Stimulated activated CD8-positive, alpha-beta memory T cell treated with anti-CD3 and anti-CD28 coated beads, Interleukin-12 subunit alpha, Interleukin-12 subunit beta, amount 100 ng/mL, for 1 hour (primary cell): ENCODE data around the gene STK32C.
"Not testable (repeated sequence)": the region's sequence is repeated elsewhere in the genome, so short reads cannot be mapped to it uniquely, and the experiment has no call there.

Source experiments
- DNase-seq: peaks from one replicate; pipeline ENCODE4 v3.0.0-alpha.2; 2020; ENCODE audit warnings: low read depth

STK32C gene

DNA sequence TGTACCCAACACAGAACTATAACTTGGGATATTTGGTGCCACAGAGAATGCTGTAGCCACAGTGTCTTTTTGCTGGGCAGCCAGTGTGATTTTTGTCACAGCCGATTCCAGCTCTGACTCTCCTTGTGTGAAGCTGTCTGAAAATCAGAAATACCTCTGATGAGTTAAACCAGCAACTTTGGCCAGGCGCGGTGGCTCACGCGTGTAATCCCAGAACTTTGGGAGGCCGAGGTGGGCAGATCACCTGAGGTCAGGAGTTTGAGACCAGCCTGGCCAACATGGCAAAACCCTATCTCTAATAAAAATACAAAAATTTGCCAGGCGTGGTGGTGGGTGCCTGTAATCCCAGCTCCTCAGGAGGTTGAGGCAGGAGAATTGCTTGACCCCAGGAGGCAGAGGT lies 30.1 kb upstream of the STK32C start:
- DNase-seq, result not testable (repeated sequence)

DNA sequence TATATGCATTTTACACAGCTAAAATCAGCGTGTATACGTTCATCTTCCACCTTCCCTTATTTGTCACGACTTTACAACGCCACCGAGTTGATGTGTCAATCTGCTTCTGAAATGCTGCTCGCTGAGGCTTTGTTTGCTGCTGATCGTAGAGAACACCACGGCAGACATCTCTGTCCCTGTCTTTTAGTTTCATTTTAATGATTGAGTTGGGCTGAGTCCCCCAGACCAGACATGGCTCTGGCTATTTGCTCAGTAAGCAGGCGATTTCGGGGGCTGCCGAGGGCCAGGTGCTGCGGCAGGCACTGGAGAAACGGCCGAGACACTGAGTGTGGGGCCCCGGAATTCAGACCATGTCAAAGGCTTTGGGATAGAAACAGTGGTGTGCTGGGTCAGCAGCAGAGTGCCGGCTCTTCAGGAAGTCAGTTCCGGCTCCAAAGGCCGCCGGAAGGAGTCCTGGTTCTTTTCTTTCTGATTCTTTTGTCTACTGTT lies 29.2 kb upstream of the STK32C start:
- no peak for DNase-seq

DNA sequence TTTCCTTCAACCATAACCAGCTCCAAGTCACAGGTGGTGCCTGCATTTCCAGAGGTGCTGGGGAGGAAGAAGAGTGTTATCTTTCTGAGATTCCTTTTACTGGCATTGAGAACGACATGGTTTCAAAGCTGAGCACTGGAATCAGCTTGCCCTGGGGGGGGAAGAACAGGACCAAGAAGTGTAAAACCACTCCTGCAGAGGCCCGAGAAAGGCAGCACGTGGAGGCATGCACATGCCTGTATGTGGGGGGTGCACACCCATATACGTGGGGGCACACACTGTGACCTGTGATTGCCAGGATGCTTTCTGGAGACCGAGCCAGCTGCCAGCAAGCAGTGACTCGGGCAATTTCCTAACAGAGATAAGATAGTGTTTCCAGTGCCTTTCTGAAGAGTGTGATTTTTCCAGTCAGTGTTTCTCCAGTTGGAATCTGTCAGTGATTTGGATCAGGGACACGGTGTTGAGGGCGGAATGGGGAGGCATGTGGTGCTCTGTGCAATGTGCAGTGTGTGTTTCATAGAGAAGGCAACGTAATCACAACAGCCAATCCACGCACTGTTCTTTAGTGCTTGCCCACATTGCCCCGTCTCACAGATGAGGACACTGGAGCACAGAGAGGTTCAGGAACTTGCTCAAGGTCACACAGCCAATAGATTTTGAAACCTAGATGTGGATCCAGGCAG lies 28.5 kb upstream of the STK32C start:
- no peak for DNase-seq

DNA sequence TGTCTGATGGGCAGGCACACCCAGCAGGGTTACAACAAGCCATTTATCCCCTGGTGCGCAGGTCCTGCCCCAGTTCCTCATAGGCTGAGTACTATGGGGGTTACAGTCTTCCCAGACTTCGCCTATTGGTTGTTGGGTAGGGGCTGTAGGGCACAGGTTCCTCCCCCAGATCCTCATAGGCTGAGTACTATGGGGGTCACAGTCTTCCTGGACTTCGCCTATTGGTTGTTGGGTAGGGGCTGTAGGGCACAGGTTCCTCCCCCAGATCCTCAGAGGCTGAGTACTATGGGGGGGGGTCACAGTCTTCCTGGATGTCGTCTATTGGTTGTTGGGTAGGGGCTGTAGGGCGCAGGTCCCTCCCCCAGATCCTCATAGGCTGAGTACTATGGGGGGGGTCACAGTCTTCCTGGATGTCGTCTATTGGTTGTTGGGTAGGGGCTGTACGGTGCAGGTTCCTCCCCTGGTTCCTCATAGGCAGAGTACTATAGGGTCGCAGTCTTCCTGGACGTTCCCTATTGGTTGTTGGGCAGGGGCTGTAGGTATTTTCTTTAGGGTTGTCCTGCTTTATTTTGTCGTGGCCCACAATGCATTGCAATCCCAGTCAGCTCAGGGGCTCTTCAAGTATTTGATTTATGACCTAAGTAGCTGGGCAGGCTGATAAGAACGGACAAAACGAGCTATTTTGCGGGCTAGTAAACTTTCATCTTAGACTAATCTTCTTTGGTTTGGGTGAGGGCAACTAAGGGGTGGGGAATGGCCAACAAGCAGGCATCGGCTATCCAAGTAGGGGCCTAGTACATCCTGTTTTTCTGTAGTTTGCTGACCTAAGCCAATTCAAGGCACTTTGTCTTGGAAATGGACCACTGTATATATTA lies 27.7 kb upstream of the STK32C start:
- DNase-seq, result peak; percentile 13

DNA sequence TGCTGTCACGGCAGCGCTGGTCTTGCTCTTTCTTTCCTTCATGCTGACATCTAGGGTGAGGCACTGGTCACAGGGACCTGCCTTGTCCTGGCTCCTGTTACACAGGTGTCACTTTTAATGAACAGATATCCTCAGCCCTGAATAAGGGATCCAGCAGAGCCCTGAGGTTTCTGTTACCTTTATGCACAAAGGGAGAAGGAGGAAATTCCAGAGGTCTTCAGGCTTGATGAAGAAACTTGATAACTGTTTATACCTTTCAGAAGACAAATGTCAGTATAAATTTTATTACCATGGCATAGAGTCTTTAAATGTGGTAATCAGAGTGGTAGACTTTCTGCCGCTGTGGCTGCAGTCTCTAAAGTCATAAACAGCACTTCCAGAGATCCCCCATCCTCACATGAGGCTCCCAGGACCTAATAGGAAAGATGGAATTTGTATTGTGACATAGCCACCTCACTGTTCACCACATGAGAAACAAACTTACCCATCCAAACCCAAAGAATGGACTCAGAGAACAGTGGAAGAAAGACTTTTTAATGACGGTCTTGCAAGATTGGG lies 27.0 kb upstream of the STK32C start:
- no peak for DNase-seq

DNA sequence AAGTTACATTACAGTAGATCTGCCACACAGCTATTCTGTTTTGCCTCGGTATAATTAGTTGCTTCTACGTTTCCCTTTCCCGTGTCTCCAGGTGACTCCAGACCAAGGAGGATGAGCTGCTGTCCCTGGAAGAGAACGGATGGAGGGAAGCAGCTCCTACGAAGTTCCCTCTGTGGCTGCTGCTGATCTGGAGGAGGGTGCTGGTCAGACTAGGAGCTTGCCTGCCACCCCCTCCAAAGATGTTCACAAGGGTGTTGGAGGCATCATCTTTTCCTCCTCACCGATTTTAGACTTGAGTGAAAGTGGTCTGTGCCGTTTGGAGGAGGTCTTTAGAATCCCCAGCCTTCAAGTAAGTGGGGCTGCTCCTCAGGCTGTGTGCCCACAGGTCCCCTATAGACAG lies 25.6 kb upstream of the STK32C start:
- no peak for DNase-seq

DNA sequence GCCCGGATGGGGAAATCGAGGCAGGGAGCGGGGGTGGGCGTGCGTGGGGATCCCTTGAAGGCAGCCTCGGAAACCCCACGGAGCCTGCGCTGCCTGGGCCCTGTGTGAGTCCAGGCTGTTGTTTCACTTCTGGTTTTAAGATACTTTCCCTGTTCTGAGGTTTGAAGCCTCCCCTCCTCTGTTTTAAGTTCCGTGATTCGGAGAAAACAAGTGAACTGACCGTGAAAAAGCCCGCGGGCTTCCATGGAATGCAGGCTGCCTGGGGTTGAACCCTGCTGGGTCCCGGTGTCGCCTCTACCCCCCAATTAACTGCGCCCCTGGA lies 24.6 kb upstream of the STK32C start:
- DNase-seq, result no peak

DNA sequence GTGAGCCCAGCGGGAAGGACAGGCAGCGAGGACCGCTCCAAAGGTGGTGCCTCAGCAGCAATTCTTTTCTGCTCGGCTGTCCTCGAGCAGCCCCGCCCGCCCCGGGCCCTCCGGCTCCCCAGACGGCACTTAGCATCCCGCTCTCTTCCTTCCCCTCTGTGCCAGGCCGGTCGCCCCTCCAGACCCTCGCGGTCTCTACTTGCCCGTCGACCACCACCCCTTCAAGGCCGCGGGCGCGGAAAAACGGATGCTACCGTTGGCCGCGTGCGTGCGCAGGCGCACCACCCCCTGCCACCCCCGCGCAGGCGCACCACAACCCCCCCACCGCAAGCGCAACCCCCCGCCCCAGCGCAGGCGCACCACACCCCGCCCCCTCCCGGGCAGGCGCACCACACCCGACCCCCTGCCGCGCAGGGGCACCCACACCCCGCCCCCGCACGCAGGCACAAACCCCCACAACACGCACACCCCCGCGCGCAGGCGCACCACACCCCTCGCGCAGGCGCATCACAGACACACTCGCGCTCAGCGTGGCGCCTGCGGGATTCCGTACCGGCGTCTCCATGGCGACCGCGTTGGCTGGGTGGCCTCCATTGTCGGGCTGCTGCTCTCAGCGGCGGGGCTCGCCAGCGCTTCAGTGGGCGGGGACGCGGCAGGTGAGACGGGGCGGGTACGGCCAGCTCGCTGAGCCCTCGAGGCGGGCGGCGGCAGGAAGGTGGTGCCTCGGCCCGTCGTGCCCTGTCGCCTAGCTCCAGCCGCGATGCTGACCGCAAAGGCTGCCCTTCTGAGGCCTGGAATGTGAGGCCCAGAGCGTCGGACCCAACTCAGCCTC lies 24.1 kb upstream of the STK32C start, which contains the start of gene LRRC27:
Gene LRRC27 (plus strand): TSS at position 593 of the 832 bp plus-strand sequence. CDS start 1,332 bp downstream, outside the sequence.
- DNase-seq, result peak; percentile 100

DNA sequence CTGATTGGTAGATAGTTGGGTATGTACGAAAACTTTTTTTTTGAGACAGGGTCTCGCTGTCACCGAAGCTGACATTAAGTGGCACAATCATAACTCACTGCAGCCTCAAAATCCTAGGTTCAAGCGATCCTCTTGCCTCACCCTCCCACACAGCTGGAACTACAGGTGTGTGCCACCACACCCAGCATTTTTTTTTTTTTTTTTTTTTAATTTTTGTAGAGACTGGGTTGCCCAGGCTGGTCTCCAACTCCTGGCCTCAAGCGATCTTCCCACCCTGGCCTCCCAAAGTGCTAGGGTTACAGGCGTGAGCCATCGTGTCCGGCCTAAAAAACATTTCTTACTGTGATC lies 22.7 kb upstream of the STK32C start:
- DNase-seq, result no peak

DNA sequence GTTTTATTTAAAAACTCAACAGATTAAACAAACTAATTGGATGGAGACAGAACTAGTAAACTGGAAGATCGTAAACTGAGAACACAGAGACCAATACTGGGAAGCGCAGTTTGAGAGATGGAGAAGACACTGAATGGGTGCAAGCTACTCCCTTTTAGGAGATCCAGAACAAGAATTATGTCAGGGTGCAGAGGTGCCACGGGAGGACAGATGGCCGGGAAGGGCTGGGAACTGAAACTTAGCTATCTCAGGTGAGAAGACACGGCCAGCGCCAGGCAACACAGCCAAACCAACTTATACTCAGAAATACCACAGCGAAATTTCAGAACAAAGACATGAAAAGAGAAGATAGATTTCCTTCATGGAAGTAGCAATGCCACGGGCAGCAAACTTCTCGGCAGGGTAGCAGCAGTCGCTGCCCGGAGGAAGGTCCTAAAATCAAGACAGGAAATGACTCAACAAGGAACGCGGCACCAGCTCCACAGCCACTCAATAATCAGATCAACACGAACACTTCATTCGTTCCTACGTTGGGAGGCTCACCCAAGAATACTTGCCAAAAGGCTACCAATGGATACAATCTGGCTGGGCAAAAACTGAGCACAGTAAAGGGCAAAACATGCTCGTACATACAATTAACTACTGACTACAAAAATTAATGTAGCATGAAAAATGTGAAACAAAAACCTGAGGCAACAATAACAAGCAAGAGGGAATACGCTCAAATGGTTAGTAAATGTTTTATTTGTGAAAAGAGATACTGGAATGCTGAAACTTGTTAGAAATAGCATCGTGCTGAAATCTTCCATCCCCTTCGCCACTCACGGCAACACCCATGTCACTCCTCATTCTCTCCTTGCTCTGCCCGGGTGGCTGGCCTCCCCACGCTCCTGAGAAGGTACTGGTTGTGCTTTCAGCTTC lies 22.1 kb upstream of the STK32C start:
- DNase-seq, result peak; percentile 20

DNA sequence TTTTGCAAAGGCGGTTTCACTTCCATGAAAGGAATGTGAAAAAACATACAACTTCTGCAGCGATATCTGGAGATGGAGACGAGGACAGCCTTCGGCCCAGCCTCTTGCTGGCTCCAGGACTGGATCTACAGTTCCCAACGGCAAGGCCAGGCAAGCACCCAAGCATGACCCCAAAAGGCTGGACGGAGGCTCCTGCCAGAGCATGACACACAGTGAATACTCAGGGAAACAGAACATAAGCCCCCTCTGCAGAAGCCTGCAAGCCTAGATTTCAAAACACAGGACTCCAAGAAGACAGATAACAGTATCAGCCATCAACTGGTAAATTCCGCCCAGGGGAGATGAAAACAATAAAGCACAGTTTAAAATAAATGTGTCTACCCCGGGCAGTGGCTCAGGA lies 21.0 kb upstream of the STK32C start:
- no peak for DNase-seq

DNA sequence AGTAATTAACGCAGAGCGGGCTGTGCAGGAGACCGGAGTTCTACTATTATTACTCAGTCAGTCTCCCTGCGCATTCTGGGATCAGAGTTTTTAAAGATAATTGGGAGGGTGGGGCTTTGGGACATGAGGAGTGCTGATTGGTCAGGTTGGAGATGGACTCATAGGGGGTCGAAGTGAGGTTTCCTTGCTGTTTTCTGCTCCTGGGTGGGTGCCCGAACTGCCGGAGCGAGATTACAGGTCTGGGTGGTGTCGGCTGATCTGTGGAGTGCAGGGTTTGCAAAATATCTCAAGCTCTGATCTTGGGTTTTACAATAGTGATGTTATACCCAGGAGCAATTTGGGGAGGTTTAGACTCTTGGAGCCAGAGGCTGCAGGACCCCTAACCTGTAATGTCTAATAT lies 20.4 kb upstream of the STK32C start:
- DNase-seq, result no peak

DNA sequence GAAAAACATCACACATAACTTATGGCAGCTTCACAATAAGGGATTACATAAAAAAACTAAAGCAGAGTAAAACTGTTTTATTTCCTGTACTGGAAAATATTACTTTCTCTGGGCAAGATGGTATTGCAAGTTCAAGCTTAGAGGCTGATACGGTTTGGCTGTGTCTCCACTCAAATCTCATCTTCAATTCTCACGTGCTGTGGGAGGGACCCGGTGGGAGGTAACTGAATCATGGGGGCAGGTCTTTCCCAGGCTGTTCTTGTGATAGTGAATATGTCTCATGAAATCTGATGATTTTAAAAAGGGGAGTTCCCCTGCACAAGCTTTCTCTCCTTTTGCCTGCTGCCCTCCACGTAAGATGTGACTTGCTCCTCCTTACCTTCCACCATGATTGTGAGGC lies 19.2 kb upstream of the STK32C start:
- DNase-seq, result no peak

DNA sequence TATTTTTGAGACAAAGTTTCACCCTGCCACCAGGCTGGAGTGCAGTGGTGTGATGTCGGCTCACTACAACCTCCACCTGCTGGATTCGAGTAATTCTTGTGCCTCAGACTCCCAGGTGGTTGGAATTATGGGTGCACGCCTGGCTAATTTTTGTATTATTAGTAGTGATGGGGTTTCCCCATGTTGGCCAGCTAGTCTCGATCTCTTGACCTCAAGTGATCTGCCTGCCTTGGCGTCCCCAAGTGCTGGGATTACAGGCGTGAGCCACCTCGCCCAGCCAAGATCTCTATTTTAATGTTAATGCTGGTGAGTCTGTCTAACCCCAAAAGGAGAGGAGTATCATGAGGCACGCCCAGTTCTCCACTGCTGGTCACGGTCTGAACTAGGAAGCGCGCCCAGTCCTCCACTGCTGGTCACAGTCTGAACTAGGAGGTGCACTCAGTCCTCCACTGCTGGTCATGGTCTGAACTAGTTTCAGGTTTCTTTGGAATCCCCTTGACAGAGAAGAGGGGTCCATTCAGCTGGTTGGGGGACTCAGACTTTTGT lies 18.7 kb upstream of the STK32C start:
- DNase-seq, result no peak

DNA sequence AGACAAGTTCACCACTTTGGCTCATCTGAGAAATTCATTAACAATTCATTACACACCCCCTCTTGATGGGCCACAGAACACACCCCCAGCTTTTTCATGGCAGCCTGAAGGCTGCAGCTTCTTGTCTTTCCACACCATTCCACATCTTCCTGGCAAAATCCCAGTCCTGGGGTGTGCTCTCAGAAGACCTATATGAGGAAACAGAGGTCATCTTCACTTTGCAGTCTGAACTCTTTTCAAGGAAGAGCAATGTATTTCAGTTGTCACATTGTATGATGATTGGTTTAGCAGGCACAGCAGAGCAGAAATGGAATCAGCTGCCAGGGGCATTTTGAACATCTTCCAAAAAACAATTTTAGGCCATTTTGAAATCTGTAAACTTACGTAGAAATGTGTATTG lies 16.4 kb upstream of the STK32C start:
- no peak for DNase-seq

DNA sequence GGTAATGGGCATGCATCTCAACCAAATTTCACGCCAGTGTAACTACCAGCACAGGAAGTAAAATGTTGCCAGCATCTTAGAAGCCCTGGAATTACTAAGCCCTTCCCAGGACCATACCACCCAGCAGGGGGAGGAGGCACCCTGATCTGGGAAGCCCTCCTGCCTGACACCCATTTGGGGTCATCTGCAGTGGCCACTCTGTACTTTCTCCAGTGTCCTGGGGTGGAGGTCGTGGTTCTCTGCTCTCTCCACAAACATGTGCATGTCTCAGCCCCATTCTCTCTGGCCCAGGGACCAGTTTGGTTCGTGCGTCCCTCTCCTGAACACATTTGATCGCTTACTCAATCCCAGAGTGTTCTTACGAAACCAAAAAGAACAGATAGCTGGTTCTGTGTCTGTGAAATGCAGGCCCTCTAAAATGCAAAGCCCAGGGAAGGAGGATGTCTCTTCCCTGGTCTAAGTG lies 14.9 kb upstream of the STK32C start:
- no peak for DNase-seq

DNA sequence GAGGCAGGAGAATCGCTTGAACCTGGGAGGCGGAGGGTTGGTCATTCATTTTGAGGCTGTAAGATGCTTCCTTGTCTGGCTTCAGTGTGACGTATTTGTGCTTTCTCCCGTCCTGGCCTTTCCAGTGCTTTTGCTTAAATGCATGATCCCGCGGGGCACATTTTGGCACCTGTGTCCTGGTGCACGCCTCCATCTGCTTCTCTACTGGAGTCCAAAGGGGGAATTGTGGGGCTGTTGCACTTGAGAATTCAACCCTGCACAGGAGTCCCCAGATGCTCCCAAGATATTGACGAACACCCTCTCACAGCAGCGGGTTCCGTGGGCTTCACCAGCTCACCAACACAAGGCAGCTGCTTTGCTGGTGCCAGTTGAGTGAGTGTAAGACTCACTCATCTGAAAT lies 14.0 kb upstream of the STK32C start:
- DNase-seq, result no peak

DNA sequence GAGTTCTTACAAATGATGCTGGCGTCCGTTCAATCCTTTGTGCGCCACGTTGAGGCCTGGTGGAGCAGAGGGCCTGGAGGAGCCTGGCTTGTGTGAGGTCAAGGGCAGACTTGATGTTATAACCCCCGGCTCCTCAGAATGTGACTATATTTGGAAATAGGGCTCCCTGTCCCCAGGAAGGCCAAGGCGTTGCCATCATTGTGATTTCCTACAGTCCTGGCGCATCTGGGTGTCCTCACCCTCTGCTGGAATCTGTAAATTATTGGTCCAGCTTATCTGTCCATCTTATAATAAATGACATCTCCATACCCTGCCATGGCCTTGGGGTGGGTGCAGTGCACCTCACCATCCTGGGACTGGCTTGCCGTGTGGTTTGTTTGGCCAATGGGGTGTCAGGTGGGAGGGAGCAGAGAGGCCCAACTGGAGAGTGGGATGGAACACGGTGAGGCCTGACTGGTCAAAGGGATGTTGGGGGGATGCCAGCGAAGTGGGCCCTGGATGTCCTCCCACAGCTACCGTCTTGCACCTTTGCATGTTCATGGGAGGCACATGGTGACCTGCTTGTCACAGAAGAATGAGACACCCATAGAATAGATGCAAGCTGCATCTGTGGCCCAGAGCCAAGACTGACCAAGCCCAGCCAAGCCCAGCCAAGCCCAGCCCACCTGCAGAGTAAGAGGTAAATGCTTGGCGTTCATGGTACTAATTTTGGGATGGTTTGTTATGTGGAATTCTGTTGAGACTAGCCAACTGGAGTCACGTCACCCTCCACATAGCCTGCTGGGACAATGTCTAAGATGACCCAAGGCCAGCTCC lies 13.1 kb upstream of the STK32C start:
- no peak for DNase-seq

DNA sequence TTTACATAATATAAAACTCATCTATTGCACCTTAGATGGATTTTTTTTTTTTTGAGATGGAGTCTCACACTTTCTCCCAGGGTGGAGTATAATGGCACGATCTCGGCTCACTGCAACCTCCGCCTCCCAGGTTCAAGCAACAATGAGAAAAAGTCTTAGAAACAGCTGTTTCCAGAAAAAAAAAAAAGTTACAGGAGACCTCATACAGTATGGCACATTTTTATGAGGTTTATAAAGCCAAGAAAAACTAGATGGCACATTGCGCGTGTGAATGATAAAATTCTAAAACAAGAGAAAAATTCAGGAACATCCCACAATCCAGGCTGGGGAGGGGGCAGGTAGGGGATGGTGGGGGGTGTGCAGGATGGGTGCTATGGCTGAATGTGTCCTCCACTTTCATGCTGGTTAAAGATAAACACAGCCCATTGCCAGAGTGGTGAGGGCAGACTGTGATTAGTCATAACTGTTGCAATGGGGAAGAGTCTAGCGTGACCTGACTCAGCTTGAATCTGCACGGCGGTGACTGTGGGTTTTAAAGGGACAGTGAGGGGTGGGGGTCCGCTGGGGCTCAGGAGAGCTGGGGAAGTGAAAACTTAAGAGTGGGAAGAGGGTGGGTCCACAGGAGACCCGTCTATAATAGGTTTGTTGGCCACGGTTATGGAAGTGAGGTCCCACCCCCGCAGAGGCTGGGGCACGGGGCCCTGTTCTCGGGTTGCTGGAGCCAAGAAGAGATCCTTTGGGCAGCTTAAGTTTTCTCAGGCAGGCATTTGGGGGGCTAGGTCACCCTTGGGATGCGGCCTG lies 12.3 kb upstream of the STK32C start:
- DNase-seq, result no peak
